GM19035 (cell line): Measurements from ENCODE around the gene C1QTNF2.

Experiments
- ATAC-seq: cut with Tn5 transposase; IDR thresholded peaks from one replicate; pipeline ENCODE4 v1.9.1; 2021; ENCODE audit not compliant: unreplicated experiment

C1QTNF2 gene

DNA sequence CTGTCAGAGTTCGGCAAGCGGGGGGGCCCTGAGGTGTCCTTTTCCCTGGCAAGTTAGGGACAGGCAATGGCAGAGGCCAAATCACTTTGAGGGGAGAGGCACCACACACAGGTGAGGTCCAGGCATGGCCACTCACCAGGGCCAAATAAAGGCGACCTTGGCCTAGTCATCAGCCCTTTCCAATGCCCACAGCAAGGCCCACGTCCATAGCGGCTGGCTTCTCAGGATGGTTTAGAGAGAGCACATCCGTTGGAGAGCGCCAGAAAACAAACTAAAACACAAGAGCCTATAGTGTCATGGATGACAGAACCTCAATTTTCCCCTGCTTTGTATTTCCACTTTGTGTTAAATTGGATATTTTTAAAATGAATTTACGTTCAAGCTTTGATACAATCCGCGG is 65.1 kb downstream of the C1QTNF2 start:
- no peak for ATAC-seq

DNA sequence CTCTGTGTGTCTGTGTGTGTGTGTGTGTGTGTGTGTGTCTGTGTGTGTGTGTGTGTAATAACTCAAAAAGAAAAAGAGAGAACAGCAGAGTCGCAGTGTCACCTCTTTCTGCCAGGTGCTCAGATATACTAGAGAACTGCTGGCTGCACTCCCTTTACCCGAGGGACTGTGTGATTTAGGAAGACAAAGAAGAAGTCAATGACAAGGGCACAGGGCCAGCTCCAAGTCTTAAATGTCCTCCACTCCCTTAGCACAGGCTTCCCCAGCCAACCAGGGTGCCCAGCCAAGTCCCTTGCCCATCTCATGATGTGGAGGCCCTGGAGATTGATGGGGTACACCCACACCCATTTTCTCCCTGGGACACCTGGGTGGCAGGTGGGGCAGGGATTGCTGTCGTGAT is 66.7 kb downstream of the C1QTNF2 start:
- no peak for ATAC-seq

DNA sequence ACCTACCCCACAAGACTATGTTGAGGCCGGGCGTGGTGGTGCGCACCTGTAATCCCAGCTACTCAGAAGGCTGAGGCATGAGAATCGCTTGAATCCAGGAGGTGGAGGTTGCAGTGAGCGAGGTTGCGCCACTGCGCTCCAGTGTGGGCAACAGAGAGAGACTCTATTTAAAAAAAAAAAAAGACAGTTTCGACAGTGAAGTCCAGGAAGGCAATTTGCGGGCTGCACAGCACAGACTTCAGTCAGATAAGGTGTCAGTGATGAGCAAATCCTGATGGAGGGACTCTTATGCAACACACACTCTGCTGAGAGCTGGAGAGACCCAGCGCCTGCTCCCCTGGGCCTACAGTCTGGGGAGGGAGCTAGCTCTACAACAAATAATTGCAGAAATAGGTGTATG is 72.2 kb downstream of the C1QTNF2 start:
- no peak for ATAC-seq

DNA sequence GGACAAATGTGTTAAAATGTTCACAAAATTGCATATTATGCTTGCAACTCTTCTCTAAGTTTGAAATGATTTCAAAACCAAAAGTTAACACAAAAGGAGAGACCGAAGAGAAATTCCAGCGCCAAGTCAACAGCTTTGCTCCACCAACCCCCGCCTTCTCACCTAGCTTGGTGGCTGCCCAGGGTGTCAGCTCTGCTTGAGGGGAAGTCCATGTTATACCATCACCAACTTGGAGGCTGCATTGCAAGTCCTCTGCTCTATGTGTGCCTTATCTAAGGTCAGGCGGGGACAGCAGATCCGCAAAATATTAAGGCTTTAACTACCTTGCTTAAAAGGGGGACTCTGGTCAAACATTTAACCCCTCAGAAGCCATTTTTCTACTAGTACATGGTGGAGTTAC is 72.7 kb downstream of the C1QTNF2 start:
- ATAC-seq, result no peak
